KOPT-K1 (cell line): ENCODE results near the gene HES2.
"Not testable (repeated sequence)": the region's sequence is repeated elsewhere in the genome, so short reads cannot be mapped to it uniquely, and the experiment has no call there.

Source experiments
- H3K27ac ChIP-seq: fragments of 200-600 bp; sonication (generic); 2 replicates; pipeline ENCODE4 v1.5.1; 2016; ENCODE audit warnings: antibody characterized with exemption, mild to moderate bottlenecking, low read depth, low read length; ENCODE audit not compliant: poor library complexity, severe bottlenecking
- H3K36me3 ChIP-seq: fragments of 200-600 bp; sonication (generic); 2 replicates; pipeline ENCODE4 v1.5.1; 2017; ENCODE audit warnings: antibody characterized with exemption, mild to moderate bottlenecking, low read length, moderate library complexity; ENCODE audit not compliant: insufficient read depth
- H3K9me3 ChIP-seq: fragments of 200-600 bp; sonication (generic); 2 replicates; pipeline ENCODE4 v1.5.1; 2017; ENCODE audit warnings: antibody characterized with exemption, low read length, mild to moderate bottlenecking; ENCODE audit not compliant: insufficient read depth, poor library complexity, severe bottlenecking

Gene HES2

DNA sequence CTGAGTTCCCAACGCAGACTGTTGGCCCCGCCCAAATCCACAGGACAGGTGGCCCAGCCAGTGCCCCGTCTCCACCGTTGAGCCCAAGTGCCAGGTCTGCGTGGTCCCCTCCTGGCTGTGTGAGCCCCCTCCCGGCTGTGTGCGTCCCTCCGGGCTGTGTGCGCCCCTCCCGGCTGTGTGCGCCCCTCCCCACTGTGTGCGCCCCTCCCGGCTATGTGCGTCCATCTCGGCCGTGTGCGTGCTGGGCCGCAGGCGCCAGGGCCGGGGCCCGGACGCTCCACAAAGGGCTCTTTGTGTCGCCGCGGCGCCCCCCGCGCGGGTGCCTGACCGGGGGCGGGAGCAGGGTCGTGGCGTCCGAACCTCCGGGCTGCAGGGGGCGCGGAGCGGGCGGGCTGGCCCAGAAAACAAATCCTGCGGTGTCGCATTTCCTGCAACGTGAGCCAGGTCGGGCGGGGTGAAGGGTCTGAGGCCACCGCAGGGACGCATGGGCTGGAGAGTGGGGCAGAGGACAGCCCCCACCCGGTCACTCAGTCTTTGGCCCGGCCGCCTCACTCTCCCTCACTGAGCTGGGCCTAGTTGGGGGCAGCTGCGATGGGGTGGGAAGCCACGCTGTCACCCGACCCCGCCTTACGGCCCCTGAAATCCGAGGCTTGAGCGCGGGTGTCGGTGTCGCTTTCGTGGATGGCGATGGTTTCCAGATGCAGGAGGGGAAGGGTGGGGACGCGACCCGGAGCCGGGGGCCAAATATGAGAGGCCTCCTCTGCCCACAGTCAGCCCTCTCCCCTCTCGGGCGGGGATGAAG lies 27.5 kb upstream of the HES2 start:
- Histone ChIP-seq H3K36me3 (no peaks in the 10 kb centered on the region), H3K9me3 (no peaks in the 10 kb centered on the region), H3K27ac (no peak overlapping the region)

DNA sequence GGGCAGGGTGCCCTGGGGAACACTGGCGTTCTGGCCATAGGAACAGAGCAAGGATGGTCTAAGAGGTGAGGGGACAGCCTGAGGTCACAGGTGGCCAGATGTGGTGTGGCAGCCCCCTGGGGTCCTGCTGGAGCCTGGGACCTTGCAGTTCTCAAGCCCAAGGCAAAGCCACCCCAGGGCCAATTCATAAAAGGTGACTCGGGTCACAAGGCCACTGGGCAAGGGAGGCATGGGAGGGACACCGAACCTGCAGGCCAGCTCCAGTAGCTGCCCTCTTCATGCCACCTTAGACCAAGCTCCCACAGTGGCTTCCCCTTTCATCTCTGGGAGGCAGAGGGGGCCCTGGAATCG lies 26.9 kb upstream of the HES2 start:
- Histone ChIP-seq H3K9me3 (no peaks in the 10 kb centered on the region), H3K36me3 (no peaks in the 10 kb centered on the region), H3K27ac (no peak overlapping the region)

DNA sequence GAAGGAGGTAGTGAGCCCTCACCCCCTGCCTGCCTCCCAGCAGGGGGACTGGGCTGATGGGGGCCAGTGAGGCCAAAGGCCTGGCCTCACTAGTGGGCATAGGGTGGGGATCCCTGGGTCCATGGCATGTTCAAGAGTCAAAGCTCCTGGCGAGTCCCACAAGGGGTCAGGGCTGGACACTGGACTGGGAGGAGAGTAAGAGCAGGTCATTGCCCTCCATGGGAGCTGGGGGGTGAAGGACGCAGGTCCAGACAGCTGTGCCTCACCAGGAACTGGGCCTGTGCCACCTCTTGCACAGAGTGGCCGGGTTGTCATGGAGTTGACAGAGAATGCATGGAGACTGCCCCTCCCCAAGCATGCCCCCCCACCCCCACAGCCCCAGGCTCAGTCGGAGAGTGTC lies 26.2 kb upstream of the HES2 start:
- H3K27ac ChIP-seq, H3K9me3 ChIP-seq, H3K36me3 ChIP-seq: not testable (repeated sequence)

DNA sequence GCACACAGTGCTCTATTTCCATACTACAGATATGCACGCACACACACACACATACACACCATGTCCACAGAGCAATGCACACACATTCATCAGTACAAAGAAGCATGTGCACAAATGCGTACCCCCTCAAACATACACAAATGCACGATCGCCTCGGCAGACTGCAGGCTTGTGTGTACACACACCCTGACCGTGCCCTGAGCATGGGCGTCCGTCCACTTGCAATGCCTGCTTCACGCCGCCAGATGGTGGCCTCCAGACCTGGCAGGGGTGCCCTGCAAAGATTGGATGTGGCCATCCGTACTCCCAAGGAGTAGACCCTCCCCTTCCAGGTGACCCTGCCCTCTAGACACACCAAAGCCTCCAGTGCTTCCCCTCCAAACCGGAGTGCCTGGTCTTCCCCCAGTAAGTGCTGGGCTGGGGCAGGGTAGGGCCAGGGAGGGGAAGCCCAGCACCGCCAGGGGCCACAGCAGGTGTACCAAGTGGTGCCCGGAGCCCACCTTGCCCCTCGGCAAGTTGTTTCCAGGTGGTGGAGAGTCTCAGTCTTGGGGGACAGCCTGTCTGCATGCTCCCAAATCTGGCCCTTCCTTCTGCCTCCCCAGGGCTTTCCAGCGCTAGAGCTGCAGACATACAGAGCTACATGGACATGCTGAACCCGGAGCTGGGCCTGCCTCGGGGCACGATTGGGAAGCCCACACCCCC lies 25.5 kb upstream of the HES2 start:
- Histone ChIP-seq H3K27ac (no peak overlapping the region), H3K36me3 (no peaks in the 10 kb centered on the region), H3K9me3 (no peaks in the 10 kb centered on the region)

DNA sequence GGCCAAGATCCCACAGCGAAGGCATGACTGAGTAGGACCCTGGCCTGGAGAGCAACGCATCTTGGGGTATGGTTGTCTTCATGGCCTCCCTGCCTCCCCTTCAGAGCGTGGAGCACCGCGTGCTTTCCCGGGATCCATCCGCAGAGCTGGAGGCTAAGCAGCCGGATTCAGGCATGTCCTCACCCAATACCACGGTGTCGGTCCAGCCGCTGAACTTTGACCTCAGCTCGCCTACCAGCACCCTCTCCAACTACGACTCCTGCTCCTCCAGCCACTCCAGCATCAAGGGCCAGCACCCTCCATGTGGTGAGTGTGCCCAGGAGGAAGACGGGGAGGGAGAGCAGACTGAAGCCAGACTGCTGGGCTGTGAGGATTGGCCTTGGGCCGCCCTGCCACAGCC lies 24.7 kb upstream of the HES2 start:
- no peaks in the 10 kb centered on the region for H3K36me3 ChIP-seq
- H3K27ac ChIP-seq, result no peak overlapping the region
- H3K9me3 ChIP-seq, result no peaks in the 10 kb centered on the region

DNA sequence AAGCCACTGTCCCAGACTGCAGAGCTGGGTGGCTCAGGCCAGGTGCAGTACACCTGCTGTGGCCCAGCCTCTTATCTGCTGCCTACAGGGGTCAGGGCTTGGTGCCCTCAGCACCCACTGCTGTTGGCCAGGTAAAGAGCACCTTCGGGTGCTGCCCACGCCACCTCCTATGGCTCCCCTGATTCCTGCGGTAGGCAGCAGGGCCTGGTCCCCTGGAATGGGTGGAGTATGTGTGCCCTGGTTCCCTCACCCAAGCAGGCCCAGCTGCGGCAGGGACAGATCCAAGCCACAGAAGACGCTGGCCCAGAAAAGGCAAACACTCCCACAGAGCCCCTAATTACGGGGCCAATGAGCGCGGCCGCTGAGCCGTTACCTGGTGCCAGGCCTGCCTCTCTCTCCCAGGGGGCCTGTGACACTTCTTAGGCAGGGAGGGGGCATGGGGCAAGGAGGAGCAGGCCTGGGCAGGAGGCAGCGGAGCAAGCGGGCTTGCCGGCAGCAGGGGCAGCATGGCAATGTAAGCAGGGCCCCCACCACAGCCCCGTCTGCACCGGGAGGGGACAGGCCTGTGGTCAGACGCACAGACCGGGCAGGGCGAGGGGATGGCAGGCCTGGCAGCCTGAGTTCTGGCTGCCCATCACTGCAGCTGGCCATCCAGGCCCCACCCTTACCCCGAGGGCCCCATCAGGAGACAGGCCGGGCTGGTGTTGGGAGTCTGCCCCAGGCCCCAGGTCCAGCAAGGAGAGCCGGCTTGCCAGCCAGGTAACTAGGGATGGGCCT lies 23.8 kb upstream of the HES2 start:
- no peaks in the 10 kb centered on the region for H3K9me3 ChIP-seq
- H3K36me3 ChIP-seq, result no peaks in the 10 kb centered on the region
- H3K27ac ChIP-seq, result no peak overlapping the region

DNA sequence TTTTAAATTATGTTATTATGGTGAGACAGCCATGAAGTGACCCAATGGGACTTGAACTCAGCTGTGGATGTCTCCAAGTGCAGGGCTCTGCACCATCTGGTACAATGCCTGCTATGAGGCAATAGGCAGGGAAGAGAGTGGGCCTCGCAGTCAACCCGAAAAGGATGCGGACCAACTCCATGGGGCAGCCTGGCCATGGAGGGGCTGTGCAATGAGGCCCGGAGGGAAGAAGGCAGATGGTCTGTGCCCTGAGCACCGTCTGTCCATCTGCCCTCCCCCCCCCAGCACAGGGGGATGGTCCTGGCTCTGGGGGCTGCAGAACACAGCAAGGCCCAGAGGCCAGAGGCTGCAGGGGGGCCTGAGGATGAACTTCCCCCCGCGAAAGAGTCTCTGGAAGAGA lies 21.9 kb upstream of the HES2 start:
- no peaks in the 10 kb centered on the region for H3K9me3 ChIP-seq
- H3K36me3 ChIP-seq, result no peaks in the 10 kb centered on the region
- H3K27ac ChIP-seq, result no peak overlapping the region

DNA sequence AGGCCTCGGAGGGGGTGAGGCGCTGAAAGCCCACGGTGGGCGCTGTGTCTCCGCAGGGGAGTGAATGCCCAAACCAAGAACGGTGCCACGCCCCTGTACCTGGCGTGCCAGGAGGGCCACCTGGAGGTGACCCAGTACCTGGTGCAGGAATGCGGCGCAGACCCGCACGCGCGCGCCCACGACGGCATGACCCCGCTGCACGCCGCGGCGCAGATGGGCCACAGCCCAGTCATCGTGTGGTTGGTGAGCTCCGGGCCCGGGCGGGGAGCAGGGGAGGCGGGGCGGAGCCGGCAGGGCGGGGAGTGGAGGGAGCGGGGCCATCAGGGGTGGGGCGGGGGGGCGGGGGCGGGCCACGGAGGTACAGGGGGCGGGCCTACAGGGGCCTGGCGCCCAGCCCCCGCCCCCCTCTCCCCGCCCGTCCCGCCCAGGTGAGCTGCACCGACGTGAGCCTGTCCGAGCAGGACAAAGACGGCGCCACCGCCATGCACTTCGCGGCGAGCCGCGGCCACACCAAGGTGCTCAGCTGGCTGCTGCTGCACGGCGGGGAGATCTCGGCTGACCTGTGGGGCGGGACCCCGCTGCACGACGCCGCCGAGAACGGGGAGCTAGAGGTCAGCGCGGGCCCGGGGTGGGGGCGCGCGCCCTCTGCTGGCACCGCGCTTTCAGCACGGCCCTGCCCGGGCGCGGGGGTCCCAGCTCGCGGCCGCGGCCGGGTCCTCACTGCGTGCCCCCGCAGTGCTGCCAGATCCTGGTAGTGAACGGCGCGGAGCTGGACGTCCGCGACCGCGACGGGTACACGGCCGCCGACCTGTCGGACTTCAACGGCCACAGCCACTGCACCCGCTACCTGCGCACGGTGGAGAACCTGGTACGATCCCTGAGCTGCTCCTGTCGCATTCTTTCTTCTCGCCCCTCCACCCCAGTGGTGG lies 20.7 kb upstream of the HES2 start:
- Histone ChIP-seq H3K27ac (no peak overlapping the region), H3K36me3 (no peaks in the 10 kb centered on the region), H3K9me3 (no peaks in the 10 kb centered on the region)

DNA sequence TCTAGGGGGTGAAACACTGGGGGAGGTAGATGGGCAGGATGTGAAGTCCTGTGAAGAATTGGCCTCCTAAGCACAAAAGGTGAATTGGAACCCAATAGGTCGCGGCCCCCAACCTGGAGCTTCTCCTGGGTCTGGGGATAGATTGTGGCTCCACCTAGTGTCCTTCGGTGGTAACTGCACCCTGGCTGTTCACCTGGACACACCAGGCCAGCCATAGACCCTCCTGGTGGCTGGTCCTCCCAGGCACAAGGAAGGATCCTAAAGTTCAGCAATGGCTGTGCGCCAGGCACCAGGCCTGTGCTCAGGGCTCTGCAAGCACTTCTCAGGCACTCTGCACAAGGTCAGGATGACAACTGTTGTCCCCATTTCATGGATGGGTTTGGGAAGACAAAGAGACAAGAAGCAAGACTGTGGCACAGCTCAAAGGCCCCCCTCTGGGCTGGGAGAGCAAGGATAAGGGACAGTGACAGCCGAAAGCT lies 18.4 kb upstream of the HES2 start:
- H3K27ac ChIP-seq, result no peak overlapping the region

DNA sequence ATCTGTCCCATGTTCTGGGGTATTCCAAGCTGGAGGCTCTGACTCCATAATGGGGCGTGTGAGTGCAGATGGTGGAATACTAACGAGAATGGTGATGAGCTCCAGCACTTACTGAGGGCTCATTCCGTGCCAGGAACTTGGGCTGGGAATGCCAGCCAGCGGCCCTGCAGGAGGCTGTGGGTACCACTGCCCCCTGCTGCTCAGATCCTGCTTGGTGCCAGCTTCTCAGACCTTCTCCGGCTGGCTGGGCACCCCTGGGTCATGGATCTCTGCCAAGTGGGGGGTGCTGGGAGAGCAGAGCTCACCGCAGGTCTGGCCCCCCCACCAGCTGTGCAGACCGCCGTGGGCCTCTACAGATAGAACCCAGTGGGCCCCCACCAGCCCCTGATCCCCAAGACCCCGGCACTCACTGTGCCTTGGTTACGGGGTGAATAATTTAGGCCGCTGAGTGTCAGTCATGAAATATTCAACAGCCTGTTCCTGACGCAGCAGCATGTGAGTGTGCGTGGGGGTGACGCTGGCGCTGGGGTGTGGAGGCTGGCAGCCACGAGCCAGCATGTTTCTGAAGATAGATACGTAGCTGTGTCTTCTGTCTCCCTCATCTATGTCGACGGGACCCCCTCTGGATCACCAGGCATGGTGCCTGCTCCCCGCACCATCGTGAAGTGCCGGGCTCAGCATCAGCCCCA lies 17.4 kb upstream of the HES2 start:
- not testable (repeated sequence) for H3K27ac ChIP-seq, H3K9me3 ChIP-seq, H3K36me3 ChIP-seq

More for the DNA sequence above, 18.4 kb upstream of the HES2 start:
- no peaks in the 10 kb centered on the region for H3K9me3 ChIP-seq
- no peaks in the 10 kb centered on the region for H3K36me3 ChIP-seq

DNA sequence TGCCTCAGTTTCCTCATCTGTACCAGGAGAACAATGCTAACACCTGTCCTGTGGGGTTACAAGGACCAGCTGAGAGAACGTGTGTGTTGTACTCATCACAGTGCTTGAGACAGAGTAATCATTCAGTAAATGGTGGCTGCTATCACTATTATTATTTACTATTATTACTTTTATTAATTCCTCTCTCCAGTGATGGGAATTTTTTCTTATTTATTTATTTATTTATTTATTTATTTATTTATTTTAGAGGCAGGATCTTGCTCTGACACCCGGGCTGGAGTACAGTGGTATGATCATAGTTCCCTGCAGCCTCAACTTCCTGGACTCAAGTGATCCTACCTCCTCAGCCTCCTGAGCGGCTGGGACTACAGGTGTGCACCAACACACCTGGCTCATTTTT lies 16.6 kb upstream of the HES2 start:
- not testable (repeated sequence) for H3K27ac ChIP-seq, H3K9me3 ChIP-seq, H3K36me3 ChIP-seq

DNA sequence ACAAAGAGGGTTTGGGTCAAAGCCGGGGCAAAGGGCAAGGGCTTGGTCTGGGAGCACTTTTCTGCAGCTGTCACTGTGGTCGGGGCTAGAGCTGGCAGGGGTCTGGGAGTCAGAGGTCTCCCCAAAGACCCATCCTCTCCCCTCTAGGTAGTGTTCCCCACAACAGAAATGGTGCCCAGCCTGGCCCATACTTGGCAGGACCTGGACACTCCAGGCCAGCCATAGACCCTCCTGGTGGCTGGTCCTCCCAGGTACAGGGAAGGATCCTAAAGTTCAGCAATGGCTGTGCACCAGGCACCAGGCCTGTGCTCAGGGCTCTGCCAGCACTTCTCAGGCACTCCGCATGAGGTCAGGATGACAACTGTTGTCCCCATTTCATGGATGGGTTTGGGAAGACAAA lies 15.8 kb upstream of the HES2 start:
- Histone ChIP-seq H3K9me3 (no peaks in the 10 kb centered on the region), H3K27ac (no peak overlapping the region), H3K36me3 (no peaks in the 10 kb centered on the region)

DNA sequence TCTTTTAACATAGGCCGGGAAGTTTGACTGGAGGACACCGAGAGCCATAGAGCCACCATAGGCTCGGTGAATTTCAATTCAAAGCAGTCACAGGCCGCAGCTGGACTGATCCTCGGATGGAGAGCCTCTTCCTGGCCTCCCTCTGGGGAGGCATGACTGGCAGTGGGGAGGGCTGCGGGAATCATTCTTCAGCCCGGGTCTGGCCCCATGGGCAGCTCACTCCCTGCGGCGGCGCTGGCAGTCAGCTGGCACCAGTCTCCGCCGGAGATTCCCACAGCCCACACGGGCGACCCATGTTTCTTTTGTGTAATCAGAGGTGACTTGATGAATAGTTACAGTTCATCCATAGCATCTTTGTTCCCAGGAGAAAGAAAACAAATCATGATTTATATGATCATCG lies 15.4 kb upstream of the HES2 start:
- Histone ChIP-seq H3K27ac (no peak overlapping the region), H3K36me3 (no peaks in the 10 kb centered on the region), H3K9me3 (no peaks in the 10 kb centered on the region)

DNA sequence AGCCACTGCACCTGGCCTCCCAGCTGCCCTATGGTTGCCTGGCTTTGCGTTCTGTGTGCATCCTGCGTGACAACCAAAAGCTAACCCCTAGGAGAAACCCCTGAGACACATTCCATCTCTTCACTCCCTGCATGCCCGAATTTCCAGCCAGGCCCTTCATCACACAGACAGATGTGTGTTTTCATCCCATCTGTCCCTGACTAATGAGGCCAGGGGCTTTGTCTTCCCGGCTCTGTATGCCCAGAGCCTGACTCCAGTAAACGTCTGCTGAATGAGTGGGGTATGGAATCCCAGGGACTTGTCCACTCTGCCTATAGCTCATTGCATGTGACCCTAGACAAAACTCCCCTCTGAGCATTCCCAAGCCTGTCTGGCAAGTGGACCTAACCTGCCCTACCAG lies 14.5 kb upstream of the HES2 start:
- Histone ChIP-seq H3K9me3 (no peaks in the 10 kb centered on the region), H3K36me3 (no peaks in the 10 kb centered on the region), H3K27ac (no peak overlapping the region)
